ENCODE measurements around the gene MACF1. TPM values are rescaled to one million over a fixed set of nuclear protein-coding genes. Genes with fewer than 3 reads are reported as not detected.

MACF1 gene
- total RNA-seq, 1 donor from 2014 or later: 694 TPM

DNA sequence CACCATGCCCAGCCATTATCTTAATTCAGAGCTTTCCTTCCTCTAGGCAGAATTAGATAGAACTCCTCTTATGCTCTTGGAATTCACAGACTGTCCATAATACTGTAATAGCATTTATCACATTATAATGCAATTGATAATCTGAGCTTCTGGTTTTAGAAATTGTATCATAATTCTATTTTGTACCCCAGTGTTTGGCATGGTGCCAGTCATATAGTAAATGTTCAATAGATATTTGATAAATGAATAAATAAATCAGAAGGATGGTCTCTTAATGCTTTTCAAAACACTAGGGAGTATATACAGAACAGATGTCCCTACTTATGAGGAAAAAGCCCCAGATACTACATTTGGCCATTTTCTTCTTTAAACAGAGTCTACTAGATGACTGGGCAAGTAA is 167.6 kb downstream of the MACF1 start:
- Histone ChIP-seq H3K36me3 (ENCODE audit: insufficient read depth, low read length) (peaks cover 57% of the 10 kb centered on the region), H3K27ac (ENCODE audit: low read depth, low read length) (no peak overlapping the region), H3K27me3 (ENCODE audit: insufficient read depth, low read length) (no peaks in the 10 kb centered on the region), H3K4me2 (ENCODE audit: low read length) (no peak overlapping the region), H3K4me3 (ENCODE audit: insufficient read depth, low read depth, low read length) (no peak overlapping the region), H3K4me1 (ENCODE audit: insufficient read depth, low read length) (peaks cover 3% of the 10 kb centered on the region), H2AFZ (ENCODE audit: low read depth, low read length) (no peak overlapping the region), H3K79me2 (ENCODE audit: insufficient read depth, low read length) (peaks cover 16% of the 10 kb centered on the region), H3K9me3 (ENCODE audit: insufficient read depth, low read depth, low read length) (no peaks in the 10 kb centered on the region), H4K20me1 (ENCODE audit: insufficient read depth, low read length) (peaks cover 3% of the 10 kb centered on the region), H3K9ac (ENCODE audit: low read length) (no peak overlapping the region)
- Mint-ChIP-seq H3K36me3 (ENCODE audit: low read depth, unreplicated experiment) (peaks cover 35% of the 10 kb centered on the region), H3K9me3 (ENCODE audit: unreplicated experiment) (no peaks in the 10 kb centered on the region), H3K27me3 (ENCODE audit: low read depth, unreplicated experiment) (no peaks in the 10 kb centered on the region), H3K4me3 (ENCODE audit: unreplicated experiment) (no peak overlapping the region), H3K4me1 (ENCODE audit: low read depth, unreplicated experiment) (peaks cover 12% of the 10 kb centered on the region), H3K27ac (ENCODE audit: unreplicated experiment) (no peak overlapping the region)
- no peak for TF ChIP-seq CTCF (IDR thresholded peaks at IDR 0.05; ENCODE audit: insufficient read depth, low read depth, low read length)
- TF ChIP-seq EZH2 (IDR thresholded peaks at IDR 0.05; ENCODE audit: insufficient read depth, low read length): no peak
- FAIRE-seq (no peak), DNase-seq (ENCODE audit: low read depth) (no peak)

- H3K27me3 ChIP-seq (ENCODE audit: insufficient read depth, low read length): no peaks in the 10 kb centered on the region
- TF ChIP-seq EZH2 (IDR thresholded peaks at IDR 0.05; ENCODE audit: insufficient read depth, low read length) (no peak), CTCF (IDR thresholded peaks at IDR 0.05; ENCODE audit: insufficient read depth, low read depth, low read length) (no peak)
- H3K27ac ChIP-seq (ENCODE audit: low read depth, low read length): no peak overlapping the region
- Mint-ChIP-seq H3K9me3 (ENCODE audit: unreplicated experiment) (no peaks in the 10 kb centered on the region), H3K27me3 (ENCODE audit: low read depth, unreplicated experiment) (no peaks in the 10 kb centered on the region), H3K4me3 (ENCODE audit: unreplicated experiment) (no peak overlapping the region), H3K27ac (ENCODE audit: unreplicated experiment) (peak overlapping the region; percentile 66), H3K4me1 (ENCODE audit: low read depth, unreplicated experiment) (peaks cover 8% of the 10 kb centered on the region), H3K36me3 (ENCODE audit: low read depth, unreplicated experiment) (peaks cover 26% of the 10 kb centered on the region)
- peaks cover 51% of the 10 kb centered on the region for H3K36me3 ChIP-seq (ENCODE audit: insufficient read depth, low read length)
- no peak overlapping the region for H2AFZ ChIP-seq (ENCODE audit: low read depth, low read length)
- H3K4me2 ChIP-seq (ENCODE audit: low read length): no peak overlapping the region
- no peak overlapping the region for H3K9ac ChIP-seq (ENCODE audit: low read length)
- DNase-seq (ENCODE audit: low read depth): no peak
- peaks cover 19% of the 10 kb centered on the region for H3K79me2 ChIP-seq (ENCODE audit: insufficient read depth, low read length)
- H3K4me1 ChIP-seq (ENCODE audit: insufficient read depth, low read length): peaks cover 4% of the 10 kb centered on the region
- peaks cover 9% of the 10 kb centered on the region for H4K20me1 ChIP-seq (ENCODE audit: insufficient read depth, low read length)
- no peak for FAIRE-seq
- no peaks in the 10 kb centered on the region for H3K9me3 ChIP-seq (ENCODE audit: insufficient read depth, low read depth, low read length)
- no peak overlapping the region for H3K4me3 ChIP-seq (ENCODE audit: insufficient read depth, low read depth, low read length)
Measured at GRCh38 chr1:39376656-39377055, 172.2 kb downstream of the MACF1 start.

GRCh38 chr1:39378377-39378776 is 173.9 kb downstream of the MACF1 start:
- H3K27ac Mint-ChIP-seq (ENCODE audit: unreplicated experiment): peak overlapping the region; percentile 12

More at GRCh38 chr1:39378377-39378776, 173.9 kb downstream of the MACF1 start:
- Histone ChIP-seq H3K79me2 (ENCODE audit: insufficient read depth, low read length) (peaks cover 19% of the 10 kb centered on the region), H3K9ac (ENCODE audit: low read length) (no peak overlapping the region), H3K27ac (ENCODE audit: low read depth, low read length) (no peak overlapping the region), H3K36me3 (ENCODE audit: insufficient read depth, low read length) (peaks cover 46% of the 10 kb centered on the region), H3K4me3 (ENCODE audit: insufficient read depth, low read depth, low read length) (no peak overlapping the region), H3K4me2 (ENCODE audit: low read length) (no peak overlapping the region), H4K20me1 (ENCODE audit: insufficient read depth, low read length) (peaks cover 9% of the 10 kb centered on the region), H2AFZ (ENCODE audit: low read depth, low read length) (no peak overlapping the region), H3K4me1 (ENCODE audit: insufficient read depth, low read length) (peaks cover 6% of the 10 kb centered on the region), H3K27me3 (ENCODE audit: insufficient read depth, low read length) (no peaks in the 10 kb centered on the region), H3K9me3 (ENCODE audit: insufficient read depth, low read depth, low read length) (no peaks in the 10 kb centered on the region)
- no peak overlapping the region for H3K4me3 Mint-ChIP-seq (ENCODE audit: unreplicated experiment)
- H3K36me3 Mint-ChIP-seq (ENCODE audit: low read depth, unreplicated experiment): peaks cover 24% of the 10 kb centered on the region
- no peak for FAIRE-seq
- no peak for TF ChIP-seq EZH2 (IDR thresholded peaks at IDR 0.05; ENCODE audit: insufficient read depth, low read length)
- peak; percentile 23 for TF ChIP-seq CTCF (IDR thresholded peaks at IDR 0.05; ENCODE audit: insufficient read depth, low read depth, low read length)
- no peaks in the 10 kb centered on the region for H3K9me3 Mint-ChIP-seq (ENCODE audit: unreplicated experiment)
- H3K4me1 Mint-ChIP-seq (ENCODE audit: low read depth, unreplicated experiment): peaks cover 11% of the 10 kb centered on the region
- H3K27me3 Mint-ChIP-seq (ENCODE audit: low read depth, unreplicated experiment): no peaks in the 10 kb centered on the region
- no peak for DNase-seq (ENCODE audit: low read depth)
